ENCODE results near the gene KAT8. TPM values are rescaled to one million over a fixed set of nuclear protein-coding genes. Genes with fewer than 3 reads are reported as not detected.

The KAT8 gene
- total RNA-seq, 1 donor from 2014 or later = 113 TPM

DNA sequence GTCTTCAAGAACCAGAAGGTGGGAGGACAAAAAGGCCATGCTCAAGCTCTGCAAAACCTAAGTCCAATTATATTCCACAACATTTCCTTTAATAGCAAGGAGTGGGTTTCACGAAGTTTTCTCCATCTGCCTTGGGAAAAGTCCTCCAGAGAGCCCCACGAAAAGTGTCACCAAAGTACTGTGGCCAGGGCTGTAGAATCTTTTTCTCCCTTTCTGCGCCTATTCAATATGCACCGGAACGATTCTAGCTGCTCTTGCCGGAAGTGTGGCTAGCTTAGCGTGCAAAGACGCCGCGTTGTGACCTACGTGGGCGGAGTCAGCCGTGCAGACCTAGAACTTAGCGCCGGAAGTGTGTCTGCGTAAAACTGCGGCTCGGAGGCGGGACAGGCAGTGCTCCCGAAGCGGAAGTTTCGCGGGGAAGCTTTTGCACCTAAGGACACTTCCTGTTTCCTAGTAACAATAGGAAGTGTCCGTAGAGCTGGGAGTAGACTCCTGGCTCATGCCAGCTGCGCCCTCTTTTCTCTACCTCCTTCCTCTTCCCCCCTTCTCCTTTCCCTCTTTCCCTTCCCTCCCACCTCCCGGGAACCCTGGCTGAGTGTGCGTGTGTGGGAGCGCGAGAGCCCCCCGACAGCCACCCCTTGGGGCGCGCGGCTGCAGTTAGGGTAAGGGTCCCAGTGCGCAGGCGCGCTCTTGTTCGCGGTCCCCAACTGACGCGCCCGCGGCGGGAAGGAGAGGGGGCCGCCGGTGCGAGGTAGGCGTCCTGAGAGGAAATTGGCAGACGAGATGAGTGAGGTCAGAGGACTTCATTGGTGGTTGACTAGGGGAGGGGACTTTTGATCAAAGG, 43.3 kb upstream of the KAT8 start, which contains the start of the genes ZNF646 and ZNF668:
Gene ZNF646 (plus strand): TSS at position 453 of the 844 bp plus-strand sequence. CDS start 1,903 bp downstream, outside the sequence.
Gene ZNF668 (minus strand): TSS at position 271 of the 844 bp plus-strand sequence. CDS start 9,781 bp downstream, outside the sequence.
- peak within 1 kb of the TSS; percentile 73 to 87 for H3K4me3 ChIP-seq
- no peaks in the 10 kb centered on the region for H3K27me3 ChIP-seq
- peaks cover 28 to 31% of the 10 kb centered on the region in 2 donors for H3K36me3 ChIP-seq
- TF ChIP-seq, protein P1, sequence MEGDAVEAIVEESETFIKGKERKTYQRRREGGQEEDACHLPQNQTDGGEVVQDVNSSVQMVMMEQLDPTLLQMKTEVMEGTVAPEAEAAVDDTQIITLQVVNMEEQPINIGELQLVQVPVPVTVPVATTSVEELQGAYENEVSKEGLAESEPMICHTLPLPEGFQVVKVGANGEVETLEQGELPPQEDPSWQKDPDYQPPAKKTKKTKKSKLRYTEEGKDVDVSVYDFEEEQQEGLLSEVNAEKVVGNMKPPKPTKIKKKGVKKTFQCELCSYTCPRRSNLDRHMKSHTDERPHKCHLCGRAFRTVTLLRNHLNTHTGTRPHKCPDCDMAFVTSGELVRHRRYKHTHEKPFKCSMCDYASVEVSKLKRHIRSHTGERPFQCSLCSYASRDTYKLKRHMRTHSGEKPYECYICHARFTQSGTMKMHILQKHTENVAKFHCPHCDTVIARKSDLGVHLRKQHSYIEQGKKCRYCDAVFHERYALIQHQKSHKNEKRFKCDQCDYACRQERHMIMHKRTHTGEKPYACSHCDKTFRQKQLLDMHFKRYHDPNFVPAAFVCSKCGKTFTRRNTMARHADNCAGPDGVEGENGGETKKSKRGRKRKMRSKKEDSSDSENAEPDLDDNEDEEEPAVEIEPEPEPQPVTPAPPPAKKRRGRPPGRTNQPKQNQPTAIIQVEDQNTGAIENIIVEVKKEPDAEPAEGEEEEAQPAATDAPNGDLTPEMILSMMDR (IDR thresholded peaks at IDR 0.05) = no peak
- peak within 1 kb of the TSS; percentile 87 to 91 for H3K27ac ChIP-seq
- no peaks in the 10 kb centered on the region for H3K9me3 ChIP-seq
- intact Hi-C loops (cut with DNase I) = loop anchor here (1.0 to 10.0 kb wide), 9 partner anchors 20 to 419 kb away; partner anchors contain the start of genes ARMC5, FBRS, FUS and KAT8
- peaks cover 0 to 20% of the 10 kb centered on the region in 2 donors for H3K4me1 ChIP-seq
- peak; percentile 91 to 99 for DNase-seq (ENCODE audit: low spot score in 2 of 2)

DNA sequence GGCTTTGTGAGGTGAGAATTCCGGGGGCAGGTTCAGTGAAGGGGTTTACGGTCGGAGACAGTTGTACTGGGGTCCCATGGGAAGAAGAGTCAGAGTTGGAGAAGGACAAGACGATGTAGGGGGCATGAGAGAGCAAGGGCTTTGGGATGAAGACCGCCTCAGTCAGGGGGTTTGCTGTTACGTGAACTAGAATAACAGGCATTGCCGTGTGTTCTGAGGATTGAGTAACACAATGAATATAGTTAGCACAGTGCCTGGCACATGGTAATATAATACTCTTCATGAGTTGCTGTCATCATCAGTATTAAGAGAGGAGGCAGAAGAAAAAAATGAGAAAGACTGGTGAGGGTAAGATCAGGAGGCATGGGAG, 42.7 kb upstream of the KAT8 start:
- intact Hi-C loops (cut with DNase I) = loop anchor here (1.0 to 10.0 kb wide), 7 partner anchors 20 to 420 kb away; partner anchors contain the start of genes ARMC5, FBRS, KAT8 and PRR14
- peaks cover 33 to 37% of the 10 kb centered on the region in 2 donors for H3K36me3 ChIP-seq
- TF ChIP-seq, protein P1 (IDR thresholded peaks at IDR 0.05) = no peak
- DNase-seq (ENCODE audit: low spot score in 2 of 2) = no peak
- no peaks in the 10 kb centered on the region for H3K27me3 ChIP-seq
- peaks cover 0 to 20% of the 10 kb centered on the region in 2 donors for H3K4me1 ChIP-seq
- no peaks in the 10 kb centered on the region for H3K9me3 ChIP-seq
- H3K4me3 ChIP-seq = peak overlapping the region; percentile 73 to 87
- peak overlapping the region; percentile 86 to 91 for H3K27ac ChIP-seq

DNA sequence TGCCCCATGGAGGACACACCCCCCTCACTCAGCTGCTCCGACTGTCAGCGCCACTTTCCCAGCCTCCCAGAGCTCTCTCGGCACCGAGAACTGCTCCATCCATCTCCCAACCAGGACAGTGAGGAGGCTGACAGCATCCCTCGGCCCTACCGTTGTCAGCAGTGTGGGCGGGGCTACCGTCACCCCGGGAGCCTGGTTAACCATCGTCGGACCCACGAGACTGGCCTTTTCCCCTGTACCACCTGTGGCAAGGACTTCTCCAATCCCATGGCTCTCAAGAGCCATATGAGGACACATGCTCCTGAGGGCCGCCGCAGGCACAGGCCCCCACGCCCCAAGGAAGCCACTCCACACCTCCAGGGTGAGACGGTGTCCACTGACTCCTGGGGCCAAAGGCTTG, 41.1 kb upstream of the KAT8 start:
- H3K9me3 ChIP-seq = no peaks in the 10 kb centered on the region
- H3K36me3 ChIP-seq = peaks cover 48 to 52% of the 10 kb centered on the region in 2 donors
- H3K27me3 ChIP-seq = no peaks in the 10 kb centered on the region
- DNase-seq (ENCODE audit: low spot score in 2 of 2) = peak in 1 of 2 donors; percentile 55
- intact Hi-C loops (cut with DNase I) = loop anchor here (10.0 kb wide), 1 partner anchor 422 kb away; the partner anchor contains the start of genes FBRS and PRR14
- TF ChIP-seq, protein P1 (IDR thresholded peaks at IDR 0.05) = no peak
- peaks cover 0 to 20% of the 10 kb centered on the region in 2 donors for H3K4me1 ChIP-seq
- no peak overlapping the region for H3K4me3 ChIP-seq
- H3K27ac ChIP-seq = no peak overlapping the region

DNA sequence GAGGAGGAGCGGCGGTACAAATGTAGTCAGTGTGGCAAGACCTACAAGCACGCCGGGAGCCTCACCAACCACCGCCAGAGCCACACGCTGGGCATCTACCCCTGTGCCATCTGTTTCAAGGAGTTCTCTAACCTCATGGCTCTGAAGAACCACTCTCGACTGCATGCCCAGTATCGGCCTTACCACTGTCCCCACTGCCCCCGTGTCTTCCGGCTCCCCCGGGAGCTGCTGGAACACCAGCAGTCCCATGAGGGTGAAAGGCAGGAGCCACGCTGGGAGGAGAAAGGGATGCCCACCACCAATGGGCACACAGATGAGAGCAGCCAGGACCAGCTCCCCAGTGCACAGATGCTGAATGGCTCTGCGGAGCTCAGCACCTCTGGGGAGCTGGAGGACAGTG, 40.4 kb upstream of the KAT8 start:
- Histone ChIP-seq H3K4me3 (no peak overlapping the region), H3K27ac (no peak overlapping the region), H3K36me3 (peaks cover 53 to 54% of the 10 kb centered on the region in 2 donors), H3K4me1 (peaks cover 0 to 15% of the 10 kb centered on the region in 2 donors), H3K9me3 (no peaks in the 10 kb centered on the region), H3K27me3 (no peaks in the 10 kb centered on the region)
- DNase-seq (ENCODE audit: low spot score in 2 of 2) = peak in 1 of 2 donors; percentile 59
- intact Hi-C loops (cut with DNase I) = loop anchor here (10.0 kb wide), 1 partner anchor 422 kb away; the partner anchor contains the start of genes FBRS and PRR14
- TF ChIP-seq, protein P1 (IDR thresholded peaks at IDR 0.05) = no peak

DNA sequence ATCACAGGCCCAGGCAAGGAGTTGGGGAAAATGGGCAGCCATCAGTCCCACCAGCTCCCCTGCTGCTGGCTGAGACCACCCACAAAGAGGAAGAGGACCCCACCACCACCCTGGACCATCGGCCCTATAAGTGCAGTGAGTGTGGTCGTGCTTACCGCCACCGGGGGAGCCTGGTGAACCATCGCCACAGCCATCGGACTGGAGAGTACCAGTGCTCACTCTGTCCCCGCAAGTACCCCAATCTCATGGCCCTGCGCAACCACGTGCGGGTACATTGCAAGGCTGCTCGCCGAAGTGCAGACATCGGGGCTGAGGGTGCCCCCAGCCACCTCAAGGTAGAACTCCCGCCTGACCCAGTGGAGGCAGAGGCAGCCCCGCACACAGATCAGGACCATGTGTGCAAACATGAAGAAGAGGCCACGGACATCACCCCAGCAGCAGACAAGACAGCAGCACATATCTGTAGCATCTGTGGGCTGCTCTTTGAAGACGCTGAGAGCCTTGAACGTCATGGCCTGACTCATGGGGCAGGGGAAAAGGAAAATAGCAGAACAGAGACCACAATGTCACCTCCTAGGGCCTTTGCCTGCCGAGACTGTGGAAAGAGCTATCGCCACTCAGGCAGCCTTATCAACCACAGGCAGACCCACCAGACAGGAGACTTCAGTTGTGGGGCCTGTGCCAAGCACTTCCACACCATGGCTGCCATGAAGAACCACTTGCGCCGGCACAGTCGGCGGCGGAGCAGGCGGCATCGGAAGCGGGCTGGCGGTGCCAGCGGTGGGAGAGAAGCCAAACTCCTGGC, 39.7 kb upstream of the KAT8 start:
- intact Hi-C loops (cut with DNase I) = loop anchor here (10.0 kb wide), 1 partner anchor 423 kb away; the partner anchor contains the start of genes FBRS and PRR14
- no peak overlapping the region for H3K27ac ChIP-seq
- no peaks in the 10 kb centered on the region for H3K27me3 ChIP-seq
- TF ChIP-seq, protein P1 (IDR thresholded peaks at IDR 0.05) = no peak
- DNase-seq (ENCODE audit: low spot score in 2 of 2) = peak in 1 of 2 donors; percentile 61
- peaks cover 58 to 60% of the 10 kb centered on the region in 2 donors for H3K36me3 ChIP-seq
- H3K4me3 ChIP-seq = no peak overlapping the region
- peaks cover 0 to 9% of the 10 kb centered on the region in 2 donors for H3K4me1 ChIP-seq
- no peaks in the 10 kb centered on the region for H3K9me3 ChIP-seq
